Sigmoid colon (tissue), 4 donors: ENCODE results near the gene NLRP1.
"Not testable (repeated sequence)": the region's sequence is repeated elsewhere in the genome, so short reads cannot be mapped to it uniquely, and the experiment has no call there.

ENCODE experiments used
- EP300 ChIP-seq, 4 donors: sonication (generic); formaldehyde crosslinking; IDR thresholded peaks; one replicate each; pipeline ENCODE4 v1.6.1; 2017; ENCODE audit warnings: antibody characterized with exemption in 4 of 4
- POLR2A ChIP-seq, 2 donors: fragments of 450-650 bp; IDR thresholded peaks; one replicate each; pipeline ENCODE4 v1.6.1; 2016; ENCODE audit warnings: antibody characterized with exemption in 2 of 2, mild to moderate bottlenecking in 2 of 2, moderate library complexity in 2 of 2
- POLR2AphosphoS5 ChIP-seq, 4 donors: sonication (generic); formaldehyde crosslinking; IDR thresholded peaks; one replicate each; pipeline ENCODE4 v1.6.1; 2017; ENCODE audit warnings: antibody characterized with exemption in 4 of 4
- TF ChIP-seq, protein P1 (sequence below), 4 experiments: fragments of 450-650 bp in 3 of 4; fragments of 200-600 bp in 1 of 4; IDR thresholded peaks; one replicate each; pipeline ENCODE4 v1.5.1; 2016 to 2019; ENCODE audit warnings: antibody characterized with exemption in 4 of 4, mild to moderate bottlenecking in 3 of 4, moderate library complexity in 2 of 4

- TF ChIP-seq, protein P1, sequence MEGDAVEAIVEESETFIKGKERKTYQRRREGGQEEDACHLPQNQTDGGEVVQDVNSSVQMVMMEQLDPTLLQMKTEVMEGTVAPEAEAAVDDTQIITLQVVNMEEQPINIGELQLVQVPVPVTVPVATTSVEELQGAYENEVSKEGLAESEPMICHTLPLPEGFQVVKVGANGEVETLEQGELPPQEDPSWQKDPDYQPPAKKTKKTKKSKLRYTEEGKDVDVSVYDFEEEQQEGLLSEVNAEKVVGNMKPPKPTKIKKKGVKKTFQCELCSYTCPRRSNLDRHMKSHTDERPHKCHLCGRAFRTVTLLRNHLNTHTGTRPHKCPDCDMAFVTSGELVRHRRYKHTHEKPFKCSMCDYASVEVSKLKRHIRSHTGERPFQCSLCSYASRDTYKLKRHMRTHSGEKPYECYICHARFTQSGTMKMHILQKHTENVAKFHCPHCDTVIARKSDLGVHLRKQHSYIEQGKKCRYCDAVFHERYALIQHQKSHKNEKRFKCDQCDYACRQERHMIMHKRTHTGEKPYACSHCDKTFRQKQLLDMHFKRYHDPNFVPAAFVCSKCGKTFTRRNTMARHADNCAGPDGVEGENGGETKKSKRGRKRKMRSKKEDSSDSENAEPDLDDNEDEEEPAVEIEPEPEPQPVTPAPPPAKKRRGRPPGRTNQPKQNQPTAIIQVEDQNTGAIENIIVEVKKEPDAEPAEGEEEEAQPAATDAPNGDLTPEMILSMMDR (IDR thresholded peaks at IDR 0.05): not testable (repeated sequence)
- not testable (repeated sequence) for TF ChIP-seq POLR2A, POLR2AphosphoS5, EP300 (IDR thresholded peaks at IDR 0.05)
Measured at GRCh38 chr17:5578768-5579167, 5.5 kb downstream of the NLRP1 start.
